AG04450 (cell line): ENCODE data around the gene CSTF1. TPM values are rescaled to one million over a fixed set of nuclear protein-coding genes. Genes with fewer than 3 reads are reported as not detected.
A peak's percentile ranks its signal among the peaks of the same experiment; 100 is the strongest.

Experiments used
- CTCF ChIA-PET: fragments of 300-600, 350-600 bp; formaldehyde crosslinking; extraction: SDS; loops from one replicate; lab custom pipeline; 2022; ENCODE audit warnings: antibody characterized with exemption, inconsistent platforms; lab: Charles Lee
- POLR2A ChIA-PET: fragments of 350-600 bp; formaldehyde crosslinking; extraction: SDS; loops from one replicate; lab custom pipeline; 2021; ENCODE audit warnings: antibody characterized with exemption, inconsistent platforms; lab: Yijun Ruan, JAX
- DNase-seq: peaks from one replicate; pipeline ENCODE4 v3.0.0-alpha.2; 2011; ENCODE audit warnings: low read depth, low spot score
- H3K27ac ChIP-seq: one replicate; pipeline ENCODE4 v1.5.1; 2012; ENCODE audit warnings: low read depth, low read length, control low read depth
- H3K27me3 ChIP-seq: one replicate; pipeline ENCODE4 v1.6.0; 2012; ENCODE audit warnings: low read length; ENCODE audit not compliant: control insufficient read depth, insufficient read depth
- H3K4me3 ChIP-seq: 2 replicates; pipeline ENCODE4 v1.5.1; 2011; ENCODE audit warnings: mild to moderate bottlenecking, low read depth, low read length, control low read depth
- H3K9me3 ChIP-seq: 2 replicates; pipeline ENCODE4 v1.5.1; 2012; ENCODE audit warnings: low read length; ENCODE audit not compliant: control insufficient read depth, insufficient read depth
- CTCF ChIP-seq: IDR thresholded peaks from 2 replicates; pipeline ENCODE4 v1.5.1; 2011; ENCODE audit warnings: low read depth, low read length, control low read depth, inconsistent platforms
- polyA plus RNA-seq: library from polyadenylated mRNA; depleted of rRNA; stranded (reverse); fragments of >200 nt; gene quantifications from 2 replicates; pipeline ENCODE4 v1.2.3, GENCODE V29; 2011

The CSTF1 gene
- polyA plus RNA-seq, 1 experiment, result 74.4 TPM

DNA sequence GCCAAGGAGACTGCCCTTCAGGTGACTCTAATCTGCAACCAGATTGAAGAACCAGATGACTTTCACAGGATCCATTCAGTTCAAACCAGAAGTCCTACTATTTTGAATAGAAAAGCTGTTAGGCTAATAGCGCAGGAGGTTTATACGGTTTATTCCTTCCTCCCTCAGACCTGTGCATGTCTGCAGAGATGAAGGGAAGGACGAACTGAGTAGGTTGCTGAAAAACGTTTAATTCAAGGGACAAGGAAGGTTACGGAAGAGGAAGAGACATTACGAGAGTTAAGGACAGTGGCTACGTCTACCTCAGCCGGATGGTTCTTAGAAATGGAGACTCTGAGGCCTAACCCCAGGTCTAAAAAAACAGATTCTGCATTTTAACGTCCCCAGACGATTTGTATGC lies 1.4 kb upstream of the CSTF1 start:
- POLR2A ChIA-PET, result interaction anchor here (1.4 to 2.2 kb wide), 2 partner anchors 10 to 78 kb away, joined by 4 to 13 read pairs; partner anchors contain the start of gene RTF2
- CTCF ChIA-PET, result no interaction called here
- Histone ChIP-seq H3K27me3 (no peaks in the 10 kb centered on the region), H3K9me3 (no peaks in the 10 kb centered on the region), H3K27ac (no peak overlapping the region), H3K4me3 (peak overlapping the region; percentile 98)
- no peak for DNase-seq
- no peak for TF ChIP-seq CTCF

- ChIA-PET CTCF (interaction anchor here (1.0 kb wide), 1 partner anchor 79 kb away, joined by 3 read pairs; no protein-coding TSS in a partner anchor), POLR2A (interaction anchor here (0.6 to 2.2 kb wide), 16 partner anchors 11 to 77 kb away, joined by 3 to 13 read pairs (median 4); partner anchors contain the start of genes CASS4, FAM210B and RTF2)
- no peak for TF ChIP-seq CTCF
- no peak for DNase-seq
- Histone ChIP-seq H3K27me3 (no peaks in the 10 kb centered on the region), H3K4me3 (peak overlapping the region; percentile 98), H3K27ac (no peak overlapping the region), H3K9me3 (no peaks in the 10 kb centered on the region)
Observed at GRCh38 chr20:56391596-56392131, 781 bp upstream of the CSTF1 start.

GRCh38 chr20:56392881-56393482 lies 537 bp downstream of the CSTF1 start:
- ChIA-PET CTCF (interaction anchor here (1.0 to 1.8 kb wide), 2 partner anchors 14 to 77 kb away, joined by 3 to 6 read pairs; no protein-coding TSS in a partner anchor), POLR2A (interaction anchor here (0.8 to 2.2 kb wide), 7 partner anchors 12 to 47 kb away, joined by 3 to 13 read pairs (median 5); partner anchors contain the start of gene FAM210B)
- Histone ChIP-seq H3K4me3 (peak overlapping the region; percentile 98), H3K27me3 (no peaks in the 10 kb centered on the region), H3K9me3 (no peaks in the 10 kb centered on the region), H3K27ac (peak overlapping the region; percentile 93)
- TF ChIP-seq CTCF, result no peak
- no peak for DNase-seq

DNA sequence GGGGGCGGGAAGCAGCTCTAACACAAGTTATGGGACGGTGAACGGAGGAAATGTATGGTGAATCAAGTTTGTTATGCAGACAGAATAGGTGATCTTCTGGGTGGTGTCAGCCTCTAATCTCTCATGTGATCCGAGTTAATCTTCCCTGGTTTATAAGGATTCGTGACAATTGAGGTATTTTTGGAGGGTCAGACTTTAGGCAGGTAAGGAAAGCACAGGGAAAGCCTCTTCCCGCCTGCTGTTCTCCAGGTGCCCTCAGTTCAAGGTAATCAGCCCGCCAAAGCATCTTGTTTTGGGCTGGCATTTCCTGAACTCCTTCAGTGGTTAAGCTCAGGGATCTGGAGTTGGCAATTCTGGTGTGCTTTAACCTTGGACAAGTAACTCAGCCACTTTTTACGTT lies 1.2 kb downstream of the CSTF1 start:
- CTCF ChIA-PET, result interaction anchor here (1.8 kb wide), 1 partner anchor 13 kb away, joined by 6 read pairs; no protein-coding TSS in a partner anchor
- H3K27me3 ChIP-seq, result no peaks in the 10 kb centered on the region
- TF ChIP-seq CTCF, result no peak

GRCh38 chr20:56395166-56395565 lies 2.7 kb downstream of the CSTF1 start:
- ChIA-PET CTCF (interaction anchor here (1.1 kb wide), 1 partner anchor 11 kb away, joined by 4 read pairs; no protein-coding TSS in a partner anchor), POLR2A (no interaction called here)
- no peak overlapping the region for H3K27ac ChIP-seq
- no peaks in the 10 kb centered on the region for H3K9me3 ChIP-seq
- no peaks in the 10 kb centered on the region for H3K27me3 ChIP-seq
- no peak overlapping the region for H3K4me3 ChIP-seq
- no peak for DNase-seq
- TF ChIP-seq CTCF, result no peak

More for the DNA sequence above, 1.2 kb downstream of the CSTF1 start:
- no peak overlapping the region for H3K27ac ChIP-seq
- H3K9me3 ChIP-seq, result no peaks in the 10 kb centered on the region
- no peak for DNase-seq
- H3K4me3 ChIP-seq, result peak overlapping the region; percentile 98
- POLR2A ChIA-PET, result interaction anchor here (0.8 kb wide), 1 partner anchor 35 kb away, joined by 3 read pairs; no protein-coding TSS in a partner anchor
